Measurements from ENCODE around the gene LLCFC1.

LLCFC1 gene

GRCh38 chr7:142898377-142899170 lies 40.7 kb upstream of the LLCFC1 start:
- H3K4me1 ChIP-seq: no peaks in the 10 kb centered on the region
- H3K4me3 ChIP-seq (ENCODE audit: low read depth, low read length): no peak overlapping the region
- H3K9me3 ChIP-seq: no peaks in the 10 kb centered on the region
- DNase-seq: no peak
- TF ChIP-seq CTCF (IDR thresholded peaks at IDR 0.05; ENCODE audit: low read depth, low read length): no peak
- H3K27me3 ChIP-seq: no peaks in the 10 kb centered on the region
- H3K36me3 ChIP-seq: no peaks in the 10 kb centered on the region

- Histone ChIP-seq H3K9me3 (no peaks in the 10 kb centered on the region), H3K4me1 (no peaks in the 10 kb centered on the region), H3K27me3 (no peaks in the 10 kb centered on the region), H3K36me3 (no peaks in the 10 kb centered on the region), H3K4me3 (ENCODE audit: low read depth, low read length) (no peak overlapping the region)
- TF ChIP-seq CTCF (IDR thresholded peaks at IDR 0.05; ENCODE audit: low read depth, low read length): no peak
- DNase-seq: no peak
Measured at GRCh38 chr7:142899661-142900060, 39.6 kb upstream of the LLCFC1 start.

GRCh38 chr7:142901426-142902259 lies 37.6 kb upstream of the LLCFC1 start:
- DNase-seq: no peak
- H3K27me3 ChIP-seq: no peaks in the 10 kb centered on the region
- H3K9me3 ChIP-seq: no peaks in the 10 kb centered on the region
- no peak overlapping the region for H3K4me3 ChIP-seq (ENCODE audit: low read depth, low read length)
- H3K36me3 ChIP-seq: no peaks in the 10 kb centered on the region
- no peaks in the 10 kb centered on the region for H3K4me1 ChIP-seq
- TF ChIP-seq CTCF (IDR thresholded peaks at IDR 0.05; ENCODE audit: low read depth, low read length): no peak

DNA sequence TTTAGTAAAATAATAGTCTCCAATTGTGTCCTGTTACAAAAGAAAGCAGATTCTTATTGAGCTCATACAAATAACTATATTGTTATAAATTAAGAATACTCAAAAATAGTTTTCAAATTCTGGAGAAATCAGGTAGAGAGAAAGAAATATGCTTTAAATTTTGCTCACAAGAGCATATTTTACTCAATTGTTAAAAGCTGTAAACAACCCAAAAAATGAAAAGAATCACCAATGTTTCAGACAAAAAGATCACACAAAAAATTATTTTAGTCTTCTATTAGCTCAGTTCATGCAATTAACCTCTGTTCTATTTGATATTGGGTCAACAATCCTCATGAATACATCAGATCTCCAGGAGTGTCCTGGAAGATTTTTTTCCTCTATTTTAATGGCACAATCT lies 35.2 kb upstream of the LLCFC1 start:
- no peak for DNase-seq
- H3K9me3 ChIP-seq: no peaks in the 10 kb centered on the region; the same call in none of the 2 replicates

GRCh38 chr7:142905759-142906158 lies 33.5 kb upstream of the LLCFC1 start:
- Histone ChIP-seq H3K27me3 (no peaks in the 10 kb centered on the region), H3K36me3 (no peaks in the 10 kb centered on the region), H3K9me3 (no peaks in the 10 kb centered on the region; the same call in none of the 2 replicates), H3K4me1 (no peaks in the 10 kb centered on the region), H3K4me3 (ENCODE audit: low read depth, low read length) (no peak overlapping the region)
- no peak for TF ChIP-seq CTCF (IDR thresholded peaks at IDR 0.05; ENCODE audit: low read depth, low read length)
- DNase-seq: no peak

More for the DNA sequence above, 35.2 kb upstream of the LLCFC1 start:
- Histone ChIP-seq H3K36me3 (no peaks in the 10 kb centered on the region), H3K4me1 (no peaks in the 10 kb centered on the region), H3K4me3 (ENCODE audit: low read depth, low read length) (no peak overlapping the region), H3K27me3 (no peaks in the 10 kb centered on the region)
- TF ChIP-seq CTCF (IDR thresholded peaks at IDR 0.05; ENCODE audit: low read depth, low read length): no peak

All from BE2C (cell line).